GM18498 (cell line): ENCODE measurements around the gene COPRS.
"Not testable (repeated sequence)": the region's sequence is repeated elsewhere in the genome, so short reads cannot be mapped to it uniquely, and the experiment has no call there.

Experiments
- ATAC-seq: cut with Tn5 transposase; IDR thresholded peaks from one replicate; pipeline ENCODE4 v1.9.1; 2021; ENCODE audit warnings: mild to moderate bottlenecking, moderate library complexity; ENCODE audit not compliant: unreplicated experiment

COPRS gene

GRCh38 chr17:31809876-31810275 lies 49.2 kb downstream of the COPRS start:
- not testable (repeated sequence) for ATAC-seq

- no peak for ATAC-seq
Observed at GRCh38 chr17:31808521-31809050, 50.5 kb downstream of the COPRS start.

GRCh38 chr17:31807846-31808245 lies 51.2 kb downstream of the COPRS start:
- ATAC-seq: no peak

GRCh38 chr17:31806921-31807320 lies 52.1 kb downstream of the COPRS start:
- no peak for ATAC-seq

GRCh38 chr17:31803494-31804213 lies 55.4 kb downstream of the COPRS start:
- no peak for ATAC-seq

- no peak for ATAC-seq
Observed at GRCh38 chr17:31802502-31802901, 56.5 kb downstream of the COPRS start.
